Natural killer cell (primary cell): ENCODE results near the gene USH2A. TPM values are rescaled to one million over a fixed set of nuclear protein-coding genes. Genes with fewer than 3 reads are reported as not detected.

ENCODE experiments used
- ATAC-seq, 3 donors: fragments of 150-1000 bp in 2 of 3; fragments of 200-7000 bp in 1 of 3; cut with Tn5 transposase; 1 replicate in 1 of 3; 2 replicates in 2 of 3; pipeline ENCODE4 v1.10.0; 2021; ENCODE audit warnings: mild to moderate bottlenecking in 2 of 3, moderate library complexity in 2 of 3
- DNase-seq, 2 donors: peaks; one replicate each; pipeline versions ENCODE4 v3.0.0 to v3.0.0-alpha.2; 2013 to 2021; ENCODE audit warnings: mixed read lengths in 1 of 2
- H3K27ac ChIP-seq: one replicate; pipeline ENCODE4 v1.5.1; 2013; ENCODE audit warnings: mild to moderate bottlenecking, low read length
- H3K27me3 ChIP-seq: one replicate; pipeline ENCODE4 v1.6.1; 2013; ENCODE audit warnings: low read length; ENCODE audit not compliant: control insufficient read depth, insufficient read depth
- H3K36me3 ChIP-seq: one replicate; pipeline ENCODE4 v1.6.1; 2013; ENCODE audit warnings: low read length; ENCODE audit not compliant: control insufficient read depth, insufficient read depth
- H3K4me1 ChIP-seq: one replicate; pipeline ENCODE4 v1.6.1; 2013; ENCODE audit warnings: low read length; ENCODE audit not compliant: control insufficient read depth, insufficient read depth
- H3K4me3 ChIP-seq: one replicate; pipeline ENCODE4 v1.5.1; 2013; ENCODE audit warnings: low read length
- H3K9me3 ChIP-seq: one replicate; pipeline ENCODE4 v1.6.1; 2013; ENCODE audit warnings: low read length; ENCODE audit not compliant: control insufficient read depth, insufficient read depth
- H3K27ac Mint-ChIP-seq, 2 donors: one replicate each; pipeline ENCODE4 v1.8.0; 2022; ENCODE audit warnings: mild to moderate bottlenecking in 2 of 2, mixed read lengths in 2 of 2, moderate library complexity in 1 of 2
- H3K27me3 Mint-ChIP-seq, 2 donors: one replicate each; pipeline ENCODE4 v1.8.0; 2022; ENCODE audit warnings: low read depth in 2 of 2, mixed read lengths in 2 of 2
- H3K36me3 Mint-ChIP-seq: one replicate; pipeline ENCODE4 v1.8.0; 2022; ENCODE audit warnings: mixed read lengths
- H3K4me1 Mint-ChIP-seq, 2 donors: one replicate each; pipeline ENCODE4 v1.8.0; 2022; ENCODE audit warnings: mixed read lengths in 2 of 2
- H3K4me3 Mint-ChIP-seq: one replicate; pipeline ENCODE4 v1.8.0; 2022; ENCODE audit warnings: mild to moderate bottlenecking, moderate library complexity, mixed read lengths
- H3K9me3 Mint-ChIP-seq, 2 donors: one replicate each; pipeline ENCODE4 v1.8.0; 2022; ENCODE audit warnings: mixed read lengths in 2 of 2
- CTCF ChIP-seq: fragments of 200-600 bp; IDR thresholded peaks from one replicate; pipeline ENCODE4 v1.8.0; 2022; ENCODE audit warnings: antibody characterized with exemption
- WGBS: methylation state at CpG from one replicate; pipeline ENCODE4 v1.1.7; 2013; ENCODE audit warnings: missing lambda C conversion rate; ENCODE audit not compliant: insufficient coverage; 5-methylcytosine and 5-hydroxymethylcytosine counted together
- intact Hi-C: fragments of 100-400 bp; cut with micrococcal nuclease; formaldehyde crosslinking; loops from one replicate; pipeline ENCODE4 v1.14.2; 2022
- total RNA-seq, 4 donors: library from RNA; stranded (reverse); fragments of 120-200 nt in 1 of 4; gene quantifications; one replicate each; pipeline versions ENCODE4 v1.2.3 to v1.2.4, GENCODE V29; 2013 to 2022

The USH2A gene
- total RNA-seq, 3 donors from 2014 or later (not counting 1 experiment from before 2014, with no cell fraction given), result not detected

GRCh38 chr1:216389774-216390173 lies 33.5 kb downstream of the USH2A start:
- intact Hi-C loops, result no loop called here
- DNase-seq, result no peak
- no peak overlapping the region for H3K27ac ChIP-seq
- H3K4me1 ChIP-seq, result no peaks in the 10 kb centered on the region
- H3K27me3 Mint-ChIP-seq, result no peaks in the 10 kb centered on the region
- H3K36me3 ChIP-seq, result no peaks in the 10 kb centered on the region
- H3K36me3 Mint-ChIP-seq, result no peaks in the 10 kb centered on the region
- TF ChIP-seq CTCF, result no peak
- no peak overlapping the region for H3K4me3 ChIP-seq
- H3K27ac Mint-ChIP-seq, result no peak overlapping the region
- H3K27me3 ChIP-seq, result no peaks in the 10 kb centered on the region
- H3K9me3 ChIP-seq, result no peaks in the 10 kb centered on the region
- H3K4me3 Mint-ChIP-seq, result no peak overlapping the region
- no peak for ATAC-seq
- H3K4me1 Mint-ChIP-seq, result no peaks in the 10 kb centered on the region
- peaks cover 8 to 17% of the 10 kb centered on the region in 2 donors for H3K9me3 Mint-ChIP-seq

GRCh38 chr1:216388558-216388957 lies 34.7 kb downstream of the USH2A start:
- ATAC-seq (no peak), DNase-seq (no peak)
- Histone ChIP-seq H3K27ac (no peak overlapping the region), H3K9me3 (no peaks in the 10 kb centered on the region), H3K36me3 (no peaks in the 10 kb centered on the region), H3K4me3 (no peak overlapping the region), H3K27me3 (no peaks in the 10 kb centered on the region), H3K4me1 (no peaks in the 10 kb centered on the region)
- Mint-ChIP-seq H3K36me3 (no peaks in the 10 kb centered on the region), H3K27me3 (no peaks in the 10 kb centered on the region), H3K4me1 (no peaks in the 10 kb centered on the region), H3K27ac (no peak overlapping the region), H3K9me3 (peaks cover 4 to 14% of the 10 kb centered on the region in 2 donors), H3K4me3 (no peak overlapping the region)
- intact Hi-C loops, result no loop called here
- TF ChIP-seq CTCF, result no peak
- 22% methylated on average over 2 of the region's 2 CpGs for WGBS

- H3K4me3 Mint-ChIP-seq, result no peak overlapping the region
- H3K27me3 ChIP-seq, result no peaks in the 10 kb centered on the region
- H3K4me3 ChIP-seq, result no peak overlapping the region
- no CpG with 5 or more reads among the region's 2 CpGs for WGBS
- no peaks in the 10 kb centered on the region for H3K36me3 Mint-ChIP-seq
- H3K36me3 ChIP-seq, result no peaks in the 10 kb centered on the region
- no peaks in the 10 kb centered on the region for H3K4me1 ChIP-seq
- TF ChIP-seq CTCF, result no peak
- H3K27ac Mint-ChIP-seq, result no peak overlapping the region
- DNase-seq, result no peak
- H3K9me3 ChIP-seq, result no peaks in the 10 kb centered on the region
- no peak for ATAC-seq
- H3K27ac ChIP-seq, result no peak overlapping the region
- no peaks in the 10 kb centered on the region for H3K4me1 Mint-ChIP-seq
- H3K9me3 Mint-ChIP-seq, result peaks cover 5 to 14% of the 10 kb centered on the region in 2 donors
- H3K27me3 Mint-ChIP-seq, result no peaks in the 10 kb centered on the region
- intact Hi-C loops, result no loop called here
Observed at GRCh38 chr1:216387782-216388181, 35.5 kb downstream of the USH2A start.

- no CpG with 5 or more reads among the region's 1 CpG for WGBS
- Histone ChIP-seq H3K27me3 (no peaks in the 10 kb centered on the region), H3K9me3 (no peaks in the 10 kb centered on the region), H3K27ac (no peak overlapping the region), H3K4me1 (no peaks in the 10 kb centered on the region), H3K36me3 (no peaks in the 10 kb centered on the region), H3K4me3 (no peak overlapping the region)
- DNase-seq (no peak), ATAC-seq (no peak)
- TF ChIP-seq CTCF, result no peak
- no peak overlapping the region for H3K27ac Mint-ChIP-seq
- no peaks in the 10 kb centered on the region for H3K4me1 Mint-ChIP-seq
- intact Hi-C loops, result no loop called here
- H3K4me3 Mint-ChIP-seq, result no peak overlapping the region
- no peaks in the 10 kb centered on the region for H3K27me3 Mint-ChIP-seq
- peaks cover 17% of the 10 kb centered on the region for H3K36me3 Mint-ChIP-seq
- peaks cover 20 to 24% of the 10 kb centered on the region in 2 donors for H3K9me3 Mint-ChIP-seq
Observed at GRCh38 chr1:216379441-216379840, 43.8 kb downstream of the USH2A start.
